ENCODE measurements around the gene TREM1.

DNA sequence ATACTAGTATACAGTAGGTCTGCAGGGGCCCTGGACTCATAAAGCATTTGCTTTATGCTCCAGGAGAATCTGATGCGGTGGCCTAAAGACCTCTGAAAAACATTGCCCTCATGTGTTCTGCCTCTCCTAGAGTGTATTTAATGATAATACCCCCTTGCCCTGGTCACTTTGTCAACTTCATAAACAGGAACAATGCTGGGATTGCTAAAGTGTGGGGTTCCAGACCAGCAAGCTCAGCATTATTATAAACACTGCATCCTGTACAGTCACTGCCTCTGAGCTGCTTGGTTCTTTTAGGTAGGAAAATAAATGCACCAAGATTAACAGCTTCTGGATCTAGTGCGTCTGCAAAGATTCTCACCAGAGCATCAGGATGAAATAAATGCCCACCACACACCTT lies 12.2 kb downstream of the TREM1 start:
- TF ChIP-seq TCF12 (IDR thresholded peaks at IDR 0.05; ENCODE audit: low read depth) (no peak), CREB1 (IDR thresholded peaks at IDR 0.05; ENCODE audit: low read depth) (no peak), CEBPB (IDR thresholded peaks at IDR 0.05) (no peak), YY1 (IDR thresholded peaks at IDR 0.05; ENCODE audit: low read depth) (no peak)
- TF ChIP-seq, protein P1, sequence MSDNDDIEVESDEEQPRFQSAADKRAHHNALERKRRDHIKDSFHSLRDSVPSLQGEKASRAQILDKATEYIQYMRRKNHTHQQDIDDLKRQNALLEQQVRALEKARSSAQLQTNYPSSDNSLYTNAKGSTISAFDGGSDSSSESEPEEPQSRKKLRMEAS (IDR thresholded peaks at IDR 0.05) = no peak
